Liver (tissue), 9 donors: ENCODE measurements around the gene POPDC2. TPM values are rescaled to one million over a fixed set of nuclear protein-coding genes. Genes with fewer than 3 reads are reported as not detected.

ENCODE experiments used
- DNase-seq: peaks from one replicate; pipeline ENCODE4 v3.0.0-alpha.2; 2017; ENCODE audit warnings: low spot score
- H3K27ac ChIP-seq, 2 donors: one replicate each; pipeline ENCODE4 v1.7.0; 2013; ENCODE audit warnings: inconsistent platforms in 2 of 2, low read length in 2 of 2, control low read depth in 1 of 2, low read depth in 1 of 2, mild to moderate bottlenecking in 1 of 2
- H3K27me3 ChIP-seq, 4 donors: one replicate each; pipeline versions ENCODE4 v1.6.1 to v1.7.0; 2013; ENCODE audit warnings: low read length in 3 of 4, inconsistent platforms in 1 of 4, mild to moderate bottlenecking in 1 of 4, moderate library complexity in 1 of 4; ENCODE audit not compliant: control insufficient read depth in 4 of 4, insufficient read depth in 4 of 4
- H3K36me3 ChIP-seq, 4 donors: one replicate each; pipeline versions ENCODE4 v1.6.1 to v1.7.0; 2013; ENCODE audit warnings: low read length in 3 of 4, mild to moderate bottlenecking in 3 of 4, low read depth in 1 of 4, moderate library complexity in 1 of 4; ENCODE audit not compliant: control insufficient read depth in 4 of 4, insufficient read depth in 3 of 4
- H3K4me1 ChIP-seq, 4 donors: one replicate each; pipeline versions ENCODE4 v1.6.1 to v1.7.0; 2013; ENCODE audit warnings: low read length in 3 of 4, mild to moderate bottlenecking in 3 of 4, moderate library complexity in 1 of 4; ENCODE audit not compliant: control insufficient read depth in 4 of 4, insufficient read depth in 4 of 4
- H3K4me3 ChIP-seq, 3 donors: one replicate each; pipeline versions ENCODE4 v1.6.1 to v1.7.0; 2013; ENCODE audit warnings: low read length in 3 of 3, control low read depth in 1 of 3, low read depth in 1 of 3, mild to moderate bottlenecking in 1 of 3
- H3K9ac ChIP-seq, 2 donors: one replicate each; pipeline ENCODE4 v1.7.0; 2013; ENCODE audit warnings: low read length in 2 of 2, mild to moderate bottlenecking in 2 of 2, moderate library complexity in 2 of 2, control low read depth in 1 of 2, low read depth in 1 of 2
- H3K9me3 ChIP-seq, 4 donors: one replicate each; pipeline versions ENCODE4 v1.6.1 to v1.7.0; 2013; ENCODE audit warnings: low read length in 3 of 4; ENCODE audit not compliant: control insufficient read depth in 4 of 4
- ATF3 ChIP-seq: IDR thresholded peaks from 2 replicates; pipeline ENCODE4 v1.6.1; 2016; ENCODE audit warnings: antibody characterized with exemption
- EGR1 ChIP-seq, 2 donors: IDR thresholded peaks; 2 replicates each; pipeline ENCODE4 v1.6.1; 2016 to 2018; ENCODE audit warnings: antibody characterized with exemption in 2 of 2, low read depth in 2 of 2
- FOXA1 ChIP-seq: IDR thresholded peaks from 2 replicates; pipeline ENCODE4 v1.6.1; 2016; ENCODE audit warnings: antibody characterized with exemption
- FOXA2 ChIP-seq: IDR thresholded peaks from 2 replicates; pipeline ENCODE4 v1.6.1; 2016; ENCODE audit warnings: antibody characterized with exemption
- GABPA ChIP-seq, 2 donors: IDR thresholded peaks in 1 of 2; conservative IDR thresholded peaks in 1 of 2; 2 replicates each; pipeline ENCODE4 v1.6.1; 2016; ENCODE audit warnings: antibody characterized with exemption in 2 of 2, mild to moderate bottlenecking in 1 of 2, moderate library complexity in 1 of 2
- HNF4A ChIP-seq, 2 donors: conservative IDR thresholded peaks; 2 replicates each; pipeline ENCODE4 v1.6.1; 2016; ENCODE audit warnings: antibody characterized with exemption in 2 of 2, mild to moderate bottlenecking in 2 of 2
- HNF4G ChIP-seq: IDR thresholded peaks from 2 replicates; pipeline ENCODE4 v1.6.1; 2016; ENCODE audit warnings: antibody characterized with exemption
- JUND ChIP-seq, 2 donors: IDR thresholded peaks; 2 replicates each; pipeline ENCODE4 v1.6.1; 2016; ENCODE audit warnings: antibody characterized with exemption in 2 of 2
- MAX ChIP-seq: IDR thresholded peaks from 2 replicates; pipeline ENCODE4 v1.6.1; 2016; ENCODE audit warnings: antibody characterized with exemption
- NR2F2 ChIP-seq: IDR thresholded peaks from 2 replicates; pipeline ENCODE4 v1.6.1; 2016; ENCODE audit warnings: antibody characterized with exemption
- RAD21 ChIP-seq, 2 donors: IDR thresholded peaks; 2 replicates each; pipeline ENCODE4 v1.6.1; 2016; ENCODE audit warnings: antibody characterized with exemption in 2 of 2, mild to moderate bottlenecking in 2 of 2
- RXRA ChIP-seq, 2 donors: IDR thresholded peaks; 2 replicates each; pipeline ENCODE4 v1.6.1; 2017 to 2018; ENCODE audit warnings: antibody characterized with exemption in 2 of 2, mild to moderate bottlenecking in 1 of 2
- SP1 ChIP-seq: IDR thresholded peaks from 2 replicates; pipeline ENCODE4 v1.6.1; 2018; ENCODE audit warnings: antibody characterized with exemption, mild to moderate bottlenecking
- TAF1 ChIP-seq: conservative IDR thresholded peaks from 2 replicates; pipeline ENCODE4 v1.6.1; 2016; ENCODE audit warnings: antibody characterized with exemption, mild to moderate bottlenecking
- YY1 ChIP-seq: IDR thresholded peaks from 2 replicates; pipeline ENCODE4 v1.6.1; 2016; ENCODE audit warnings: antibody characterized with exemption, mild to moderate bottlenecking
- ZBTB33 ChIP-seq: IDR thresholded peaks from 2 replicates; pipeline ENCODE4 v1.6.1; 2016; ENCODE audit warnings: antibody characterized with exemption
- WGBS: extraction: QIAGEN DNeasy Blood & Tissue Kit; methylation state at CpG from one replicate; pipeline ENCODE4 v1.1.7; 2013; 5-methylcytosine and 5-hydroxymethylcytosine counted together
- polyA plus RNA-seq, 2 donors: library from polyadenylated mRNA; stranded (reverse) in 1 of 2; unstranded in 1 of 2; fragments of 200-250 nt in 1 of 2; fragments of >200 nt in 1 of 2; fragmentation: Nextera tagmentation in 1 of 2; extraction: Ambion mirVana in 1 of 2; gene quantifications; one replicate each; pipeline versions ENCODE4 v1.2.1 to v1.2.3, GENCODE V29; 2013 to 2015
- total RNA-seq, 2 donors: library from RNA; depleted of rRNA; stranded (reverse); fragments of >200 nt; gene quantifications; one replicate each; pipeline ENCODE4 v1.2.3, GENCODE V29; 2014
- TF ChIP-seq, protein P1 (sequence below): fragments of 150-350 bp; IDR thresholded peaks from 2 replicates; pipeline ENCODE4 v1.5.1; 2017; ENCODE audit warnings: improper control_type of control experiment, low read depth, low read length; ENCODE audit not compliant: missing input control
- TF ChIP-seq, protein P2 (sequence below): IDR thresholded peaks from 2 replicates; pipeline ENCODE4 v1.6.1; 2016; ENCODE audit warnings: antibody characterized with exemption, mild to moderate bottlenecking
- donor health status: healthy.
- donor health status: healthy.
- donor health status: healthy.
- donor health status: healthy.
- donor health status: healthy.

POPDC2 gene
- total and polyA plus RNA-seq, 4 donors, result 0.16 to 1.1 (median 0.46) TPM

DNA sequence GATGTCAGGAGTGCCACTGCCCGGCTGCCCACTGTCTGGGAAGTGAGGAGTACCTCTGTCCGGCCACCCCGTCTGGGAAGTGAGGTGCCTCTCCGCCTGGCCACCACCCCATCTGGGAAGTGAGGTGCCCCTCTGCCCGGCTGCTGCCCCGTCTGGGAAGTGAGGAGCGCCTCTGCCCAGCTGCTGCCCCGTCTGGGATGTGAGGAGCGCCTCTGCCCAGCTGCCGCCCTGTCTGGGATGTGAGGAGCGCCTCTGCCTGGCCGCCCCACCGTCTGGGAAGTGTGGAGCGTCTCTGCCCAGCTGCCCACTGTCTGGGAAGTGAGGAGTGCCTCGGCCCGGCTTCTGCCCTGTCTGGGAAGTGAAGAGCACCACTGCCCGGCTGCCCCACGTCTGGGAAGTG lies 13.5 kb upstream of the POPDC2 start:
- H3K27ac ChIP-seq, result no peak overlapping the region
- no peaks in the 10 kb centered on the region for H3K27me3 ChIP-seq
- no peak overlapping the region for H3K4me3 ChIP-seq
- H3K9me3 ChIP-seq, result no peaks in the 10 kb centered on the region
- no peak overlapping the region for H3K9ac ChIP-seq
- TF ChIP-seq, protein P1, sequence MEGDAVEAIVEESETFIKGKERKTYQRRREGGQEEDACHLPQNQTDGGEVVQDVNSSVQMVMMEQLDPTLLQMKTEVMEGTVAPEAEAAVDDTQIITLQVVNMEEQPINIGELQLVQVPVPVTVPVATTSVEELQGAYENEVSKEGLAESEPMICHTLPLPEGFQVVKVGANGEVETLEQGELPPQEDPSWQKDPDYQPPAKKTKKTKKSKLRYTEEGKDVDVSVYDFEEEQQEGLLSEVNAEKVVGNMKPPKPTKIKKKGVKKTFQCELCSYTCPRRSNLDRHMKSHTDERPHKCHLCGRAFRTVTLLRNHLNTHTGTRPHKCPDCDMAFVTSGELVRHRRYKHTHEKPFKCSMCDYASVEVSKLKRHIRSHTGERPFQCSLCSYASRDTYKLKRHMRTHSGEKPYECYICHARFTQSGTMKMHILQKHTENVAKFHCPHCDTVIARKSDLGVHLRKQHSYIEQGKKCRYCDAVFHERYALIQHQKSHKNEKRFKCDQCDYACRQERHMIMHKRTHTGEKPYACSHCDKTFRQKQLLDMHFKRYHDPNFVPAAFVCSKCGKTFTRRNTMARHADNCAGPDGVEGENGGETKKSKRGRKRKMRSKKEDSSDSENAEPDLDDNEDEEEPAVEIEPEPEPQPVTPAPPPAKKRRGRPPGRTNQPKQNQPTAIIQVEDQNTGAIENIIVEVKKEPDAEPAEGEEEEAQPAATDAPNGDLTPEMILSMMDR, result no peak
- TF ChIP-seq NR2F2, result no peak
- TF ChIP-seq ATF3, result no peak
- TF ChIP-seq, protein P2, sequence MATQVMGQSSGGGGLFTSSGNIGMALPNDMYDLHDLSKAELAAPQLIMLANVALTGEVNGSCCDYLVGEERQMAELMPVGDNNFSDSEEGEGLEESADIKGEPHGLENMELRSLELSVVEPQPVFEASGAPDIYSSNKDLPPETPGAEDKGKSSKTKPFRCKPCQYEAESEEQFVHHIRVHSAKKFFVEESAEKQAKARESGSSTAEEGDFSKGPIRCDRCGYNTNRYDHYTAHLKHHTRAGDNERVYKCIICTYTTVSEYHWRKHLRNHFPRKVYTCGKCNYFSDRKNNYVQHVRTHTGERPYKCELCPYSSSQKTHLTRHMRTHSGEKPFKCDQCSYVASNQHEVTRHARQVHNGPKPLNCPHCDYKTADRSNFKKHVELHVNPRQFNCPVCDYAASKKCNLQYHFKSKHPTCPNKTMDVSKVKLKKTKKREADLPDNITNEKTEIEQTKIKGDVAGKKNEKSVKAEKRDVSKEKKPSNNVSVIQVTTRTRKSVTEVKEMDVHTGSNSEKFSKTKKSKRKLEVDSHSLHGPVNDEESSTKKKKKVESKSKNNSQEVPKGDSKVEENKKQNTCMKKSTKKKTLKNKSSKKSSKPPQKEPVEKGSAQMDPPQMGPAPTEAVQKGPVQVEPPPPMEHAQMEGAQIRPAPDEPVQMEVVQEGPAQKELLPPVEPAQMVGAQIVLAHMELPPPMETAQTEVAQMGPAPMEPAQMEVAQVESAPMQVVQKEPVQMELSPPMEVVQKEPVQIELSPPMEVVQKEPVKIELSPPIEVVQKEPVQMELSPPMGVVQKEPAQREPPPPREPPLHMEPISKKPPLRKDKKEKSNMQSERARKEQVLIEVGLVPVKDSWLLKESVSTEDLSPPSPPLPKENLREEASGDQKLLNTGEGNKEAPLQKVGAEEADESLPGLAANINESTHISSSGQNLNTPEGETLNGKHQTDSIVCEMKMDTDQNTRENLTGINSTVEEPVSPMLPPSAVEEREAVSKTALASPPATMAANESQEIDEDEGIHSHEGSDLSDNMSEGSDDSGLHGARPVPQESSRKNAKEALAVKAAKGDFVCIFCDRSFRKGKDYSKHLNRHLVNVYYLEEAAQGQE, result no peak
- no peak for TF ChIP-seq GABPA (IDR thresholded peaks at IDR 0.05 in 1 of 2, conservative IDR thresholded peaks at IDR 0.05 in 1 of 2)
- TF ChIP-seq EGR1 (IDR thresholded peaks at IDR 0.05; ENCODE audit: low read depth in 2 of 2), result no peak
- no peak for TF ChIP-seq FOXA2
- TF ChIP-seq MAX, result no peak
- TF ChIP-seq JUND (IDR thresholded peaks at IDR 0.05), result no peak
- no peak for TF ChIP-seq TAF1
- TF ChIP-seq YY1, result no peak
- TF ChIP-seq FOXA1, result no peak
- no peak for TF ChIP-seq ZBTB33
- no peak for TF ChIP-seq RXRA (IDR thresholded peaks at IDR 0.05)
- TF ChIP-seq RAD21 (IDR thresholded peaks at IDR 0.05), result no peak
- no peak for TF ChIP-seq SP1
- no peak for DNase-seq
- peaks cover 8 to 29% (median 23%) of the 10 kb centered on the region in 4 donors for H3K36me3 ChIP-seq
- WGBS, result 96% methylated on average over 18 of the region's 18 CpGs
- peaks cover 1 to 20% (median 14%) of the 10 kb centered on the region in 4 donors for H3K4me1 ChIP-seq

DNA sequence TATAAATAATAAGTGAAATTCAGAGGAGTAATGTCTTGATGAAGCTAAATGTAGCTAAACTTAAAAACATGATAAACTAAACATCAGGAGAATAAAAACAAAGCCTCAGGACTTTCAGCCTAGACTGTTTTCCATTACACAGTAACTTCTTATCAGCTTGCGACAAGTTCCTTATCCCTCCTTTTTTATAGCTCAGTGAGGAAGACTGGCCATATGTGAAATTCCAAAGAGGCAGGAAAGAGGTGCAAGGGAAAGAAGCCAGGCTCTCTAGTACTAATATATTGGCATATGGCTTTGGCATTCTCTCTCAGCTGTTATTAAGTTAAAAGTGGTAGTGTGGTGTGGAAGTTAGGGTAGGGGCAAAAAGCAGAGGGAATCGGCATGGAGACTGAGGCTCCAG lies 12.4 kb upstream of the POPDC2 start:
- Histone ChIP-seq H3K9me3 (no peaks in the 10 kb centered on the region), H3K36me3 (peaks cover 8 to 34% (median 25%) of the 10 kb centered on the region in 4 donors), H3K27me3 (no peaks in the 10 kb centered on the region), H3K4me3 (no peak overlapping the region), H3K27ac (no peak overlapping the region), H3K4me1 (peaks cover 1 to 18% (median 11%) of the 10 kb centered on the region in 4 donors), H3K9ac (no peak overlapping the region)
- DNase-seq, result no peak
- 87% methylated on average over 2 of the region's 2 CpGs for WGBS
- TF ChIP-seq TAF1 (no peak), HNF4A (conservative IDR thresholded peaks at IDR 0.05) (no peak), MAX (no peak), RAD21 (IDR thresholded peaks at IDR 0.05) (no peak), RXRA (IDR thresholded peaks at IDR 0.05) (no peak), JUND (IDR thresholded peaks at IDR 0.05) (no peak), FOXA2 (no peak), HNF4G (no peak), ZBTB33 (no peak)
- TF ChIP-seq, protein P2, result no peak
